Mucosa of gallbladder (tissue), 1 donor: ENCODE results near the gene TNS2. TPM values are rescaled to one million over a fixed set of nuclear protein-coding genes. Genes with fewer than 3 reads are reported as not detected.
"Not testable (repeated sequence)": the region's sequence is repeated elsewhere in the genome, so short reads cannot be mapped to it uniquely, and the experiment has no call there.

Source experiments
- DNase-seq: peaks from one replicate; pipeline ENCODE4 v3.0.0-alpha.2; 2020; ENCODE audit warnings: low spot score
- total RNA-seq: library from RNA; stranded (reverse); gene quantifications from one replicate; pipeline ENCODE4 v1.2.1, GENCODE V29; 2021
- donor health status: DM: no; HTN: no; CAD: no.

Gene TNS2
- total RNA-seq, 1 donor from 2014 or later: 124 TPM

DNA sequence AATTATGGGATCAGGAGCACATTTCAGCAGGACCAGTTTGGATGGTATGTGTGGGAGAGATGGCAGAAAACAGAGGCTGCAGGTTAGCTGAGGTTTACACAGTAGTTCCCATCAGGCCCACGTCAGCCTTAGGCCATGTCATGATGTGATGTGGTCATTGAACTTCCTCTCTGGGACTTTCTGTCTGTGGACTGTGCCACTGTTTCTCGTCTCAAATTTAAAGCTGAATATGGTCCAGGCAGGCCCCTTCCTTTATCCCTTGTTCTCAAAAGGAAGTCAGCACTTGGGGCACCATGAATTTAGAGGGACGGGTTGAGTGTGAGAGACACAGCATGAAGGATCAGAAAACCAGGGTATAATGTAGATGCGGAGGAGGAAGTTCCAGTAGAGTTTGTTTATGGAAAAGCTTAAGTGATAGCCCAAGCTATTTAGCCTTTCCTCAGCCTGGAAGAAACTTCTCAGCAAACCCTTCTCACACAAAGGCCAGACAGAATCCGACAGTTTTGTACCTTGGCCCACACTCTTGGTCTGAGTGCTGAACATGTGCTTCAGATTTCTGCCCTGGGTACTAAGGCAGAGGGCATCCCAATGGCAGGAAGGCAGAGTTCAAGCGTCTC lies 44.0 kb downstream of the TNS2 start:
- no peak for DNase-seq

DNA sequence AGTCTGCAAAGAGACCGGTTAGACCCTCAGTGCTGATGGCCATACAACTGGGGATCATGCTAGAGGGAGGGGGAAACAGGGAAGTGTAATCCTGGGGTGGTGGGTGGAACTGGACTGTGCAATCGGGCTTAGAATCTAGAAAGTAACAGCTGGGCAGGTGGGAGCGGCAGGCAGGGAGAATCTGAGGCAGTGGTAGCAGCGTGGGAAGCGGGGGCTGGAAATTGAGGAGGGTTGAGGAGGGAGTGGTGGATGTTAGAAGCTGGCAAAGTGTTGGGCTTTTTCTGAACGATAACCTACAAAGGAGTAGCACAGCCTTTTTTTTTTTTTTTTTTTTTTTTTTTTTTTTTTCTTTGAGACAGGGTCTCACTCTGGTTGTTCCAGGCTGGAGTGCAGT lies 44.5 kb downstream of the TNS2 start:
- DNase-seq: no peak

DNA sequence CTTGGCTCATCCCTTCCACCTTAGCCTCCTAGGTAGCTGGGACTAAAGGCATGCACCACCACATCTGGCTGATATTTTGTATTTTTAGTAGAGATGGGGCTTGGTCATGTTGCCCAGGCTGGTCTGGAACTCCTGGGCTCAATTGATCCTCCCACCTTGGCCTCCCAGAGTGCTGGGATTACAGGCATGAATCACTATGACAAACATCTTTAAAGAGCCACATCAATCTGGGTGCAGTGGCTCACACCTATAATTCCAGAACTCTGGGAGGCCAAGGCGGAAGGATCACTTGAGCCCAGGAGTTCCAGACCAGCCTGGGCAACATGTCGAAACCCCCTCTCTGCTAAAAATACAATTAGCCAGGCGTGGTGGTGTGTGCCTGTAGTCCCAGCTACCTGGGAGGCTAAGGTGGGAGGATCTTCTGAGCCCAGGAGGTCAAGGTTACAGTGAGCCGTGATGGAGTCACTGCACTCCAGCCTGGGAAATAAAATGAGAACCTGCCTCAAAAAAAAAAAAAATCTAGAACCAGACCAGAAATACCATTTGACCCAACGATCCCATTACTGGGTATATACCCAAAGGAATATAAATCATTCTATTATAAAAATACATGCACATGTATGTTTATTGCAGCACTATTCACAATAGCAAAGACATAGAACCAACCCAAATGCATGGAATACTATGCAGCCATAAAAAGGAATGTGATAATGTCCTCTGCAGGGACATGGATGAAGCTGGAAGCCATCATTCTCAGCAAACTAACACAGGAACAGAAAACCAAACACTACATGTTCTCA lies 45.1 kb downstream of the TNS2 start:
- DNase-seq: not testable (repeated sequence)

DNA sequence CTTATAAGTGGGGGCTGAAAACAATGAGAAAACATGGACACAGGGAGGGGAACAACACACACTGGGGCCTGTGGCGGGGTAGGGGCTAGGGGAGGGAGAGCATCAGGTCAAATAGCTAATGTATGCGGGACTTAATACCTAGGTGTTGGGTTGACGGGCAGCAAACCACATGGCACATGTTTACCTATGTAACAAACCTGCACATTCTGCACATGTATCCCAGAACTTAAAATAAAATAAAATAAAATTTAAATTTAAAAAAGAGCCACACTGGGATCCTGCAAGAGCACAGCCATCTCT lies 45.7 kb downstream of the TNS2 start:
- not testable (repeated sequence) for DNase-seq

DNA sequence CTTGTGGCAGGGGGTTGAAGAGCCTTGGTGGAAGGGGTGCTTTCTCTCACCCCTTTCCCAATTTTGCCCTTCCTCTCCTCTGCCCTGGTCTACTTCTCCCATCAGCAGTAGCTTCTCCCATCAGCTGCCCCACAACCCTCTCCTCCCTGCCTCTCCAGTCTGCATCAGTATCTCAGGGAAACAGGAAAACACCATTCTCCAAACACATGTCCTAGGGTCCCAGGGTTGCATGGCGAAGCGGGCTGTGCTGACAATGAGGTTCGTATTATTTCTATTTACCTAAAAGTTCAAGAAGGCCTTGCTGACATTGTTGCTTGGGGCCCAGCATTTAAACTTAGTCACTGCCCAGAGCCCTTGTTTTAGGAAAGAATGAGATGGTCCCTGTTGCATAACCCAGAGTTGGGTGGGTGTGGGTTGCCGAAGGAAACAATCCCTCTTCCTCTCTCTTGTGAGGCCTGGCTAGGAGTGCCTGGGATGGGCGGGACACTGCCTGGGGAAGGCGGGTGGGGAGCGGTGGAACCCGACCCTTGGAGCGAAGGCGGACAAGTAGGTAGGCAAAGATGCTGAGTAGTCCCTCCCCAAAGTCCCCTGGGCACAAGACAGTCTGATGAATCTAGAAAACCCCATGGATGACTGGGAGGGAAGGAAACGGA lies 46.4 kb downstream of the TNS2 start:
- DNase-seq: no peak

DNA sequence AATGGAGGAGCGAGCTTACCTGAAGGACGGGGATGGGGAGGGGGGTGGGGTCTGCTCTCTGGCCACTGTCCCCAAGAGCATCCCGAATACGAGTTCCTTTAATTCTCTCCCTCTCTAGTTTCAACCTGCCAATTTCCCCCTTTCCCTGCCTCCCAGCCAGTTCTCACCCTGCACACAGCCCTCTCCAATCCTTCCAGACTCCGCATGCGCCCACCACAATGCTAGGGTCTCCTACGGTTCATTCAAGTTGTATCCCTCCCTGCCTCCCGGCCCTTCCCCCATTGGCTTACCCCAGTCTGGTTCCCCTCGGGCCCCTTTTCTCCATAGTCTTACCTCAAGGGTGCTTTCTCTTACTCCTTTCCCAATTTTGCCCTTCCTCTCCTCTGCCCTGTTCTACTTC lies 46.9 kb downstream of the TNS2 start:
- DNase-seq: no peak

DNA sequence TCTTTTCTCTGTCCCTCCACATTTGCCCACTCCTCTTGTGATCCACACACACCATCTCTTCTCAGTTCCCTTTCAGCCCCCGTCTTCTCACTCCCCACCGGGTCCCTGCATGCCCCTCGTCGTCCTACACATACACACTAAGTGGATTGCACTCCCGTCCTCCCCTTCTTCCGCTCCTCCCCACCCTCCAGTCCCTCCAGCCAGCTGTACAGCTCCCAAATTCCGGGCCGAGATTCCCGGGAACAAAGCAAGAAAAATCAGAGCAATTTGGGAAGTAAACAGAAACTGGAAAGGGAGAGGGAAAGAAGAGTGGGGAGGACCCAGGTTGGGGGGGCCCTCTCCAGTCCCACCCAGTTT lies 47.3 kb downstream of the TNS2 start:
- no peak for DNase-seq

DNA sequence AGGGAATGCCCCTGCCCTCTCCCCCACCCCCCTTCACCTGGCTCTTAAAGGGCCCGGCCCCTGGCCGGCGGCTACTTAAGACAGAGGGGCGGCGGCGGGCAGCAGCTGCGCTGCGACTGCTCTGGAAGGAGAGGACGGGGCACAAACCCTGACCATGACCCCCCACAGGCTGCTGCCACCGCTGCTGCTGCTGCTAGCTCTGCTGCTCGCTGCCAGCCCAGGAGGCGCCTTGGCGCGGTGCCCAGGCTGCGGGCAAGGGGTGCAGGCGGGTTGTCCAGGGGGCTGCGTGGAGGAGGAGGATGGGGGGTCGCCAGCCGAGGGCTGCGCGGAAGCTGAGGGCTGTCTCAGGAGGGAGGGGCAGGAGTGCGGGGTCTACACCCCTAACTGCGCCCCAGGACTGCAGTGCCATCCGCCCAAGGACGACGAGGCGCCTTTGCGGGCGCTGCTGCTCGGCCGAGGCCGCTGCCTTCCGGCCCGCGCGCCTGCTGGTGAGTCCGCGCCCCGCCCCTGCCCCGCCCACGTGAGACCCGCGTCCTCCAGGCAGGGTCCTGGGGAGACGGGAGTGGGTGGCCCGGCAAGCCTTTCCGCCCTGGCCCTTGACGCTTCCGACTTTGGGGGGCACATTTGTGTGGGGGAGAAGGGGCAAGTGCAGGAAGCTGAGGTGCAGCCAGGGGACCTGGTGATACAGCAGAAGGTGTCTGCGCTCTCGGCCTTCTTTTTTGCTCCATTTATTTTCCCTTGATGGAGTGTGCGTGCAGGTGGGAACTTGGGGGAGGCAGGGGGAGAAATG lies 47.9 kb downstream of the TNS2 start, which contains the start of gene IGFBP6:
Gene IGFBP6, plus strand, starts transcription at position 104 of the 790 bp plus-strand sequence. Its CDS starts 51 bp downstream, at position 155.
- DNase-seq: no peak

DNA sequence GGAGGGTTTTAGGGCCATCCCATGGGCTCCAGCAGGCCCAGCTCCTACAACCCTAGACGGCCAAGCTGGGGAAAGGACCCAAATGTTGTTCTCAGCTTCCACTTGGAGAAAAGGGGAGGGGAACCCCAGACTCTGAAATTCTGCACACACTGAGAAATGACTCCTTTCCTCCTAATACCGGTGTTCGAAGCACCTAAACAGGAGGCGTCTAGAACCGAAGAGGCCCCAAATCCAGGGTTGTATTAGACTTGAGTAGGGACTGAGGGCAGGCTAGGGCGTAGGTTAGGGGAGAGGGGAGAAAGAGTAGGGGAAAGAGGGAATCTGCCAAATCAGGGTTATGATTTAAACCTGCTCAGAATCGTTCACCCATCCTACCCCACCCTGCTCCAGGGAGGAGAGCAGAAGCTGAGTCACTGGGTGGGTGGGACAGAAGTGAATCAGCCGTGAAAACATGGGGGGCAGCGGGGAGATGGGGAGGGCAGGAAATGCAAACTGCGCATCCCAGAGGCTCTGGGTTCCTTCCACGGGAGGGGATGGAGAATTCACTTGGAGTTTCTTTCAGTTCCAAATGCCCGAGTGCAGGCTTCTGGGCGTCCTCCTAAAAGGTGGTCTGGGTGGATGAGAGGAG lies 48.6 kb downstream of the TNS2 start:
- DNase-seq: no peak

DNA sequence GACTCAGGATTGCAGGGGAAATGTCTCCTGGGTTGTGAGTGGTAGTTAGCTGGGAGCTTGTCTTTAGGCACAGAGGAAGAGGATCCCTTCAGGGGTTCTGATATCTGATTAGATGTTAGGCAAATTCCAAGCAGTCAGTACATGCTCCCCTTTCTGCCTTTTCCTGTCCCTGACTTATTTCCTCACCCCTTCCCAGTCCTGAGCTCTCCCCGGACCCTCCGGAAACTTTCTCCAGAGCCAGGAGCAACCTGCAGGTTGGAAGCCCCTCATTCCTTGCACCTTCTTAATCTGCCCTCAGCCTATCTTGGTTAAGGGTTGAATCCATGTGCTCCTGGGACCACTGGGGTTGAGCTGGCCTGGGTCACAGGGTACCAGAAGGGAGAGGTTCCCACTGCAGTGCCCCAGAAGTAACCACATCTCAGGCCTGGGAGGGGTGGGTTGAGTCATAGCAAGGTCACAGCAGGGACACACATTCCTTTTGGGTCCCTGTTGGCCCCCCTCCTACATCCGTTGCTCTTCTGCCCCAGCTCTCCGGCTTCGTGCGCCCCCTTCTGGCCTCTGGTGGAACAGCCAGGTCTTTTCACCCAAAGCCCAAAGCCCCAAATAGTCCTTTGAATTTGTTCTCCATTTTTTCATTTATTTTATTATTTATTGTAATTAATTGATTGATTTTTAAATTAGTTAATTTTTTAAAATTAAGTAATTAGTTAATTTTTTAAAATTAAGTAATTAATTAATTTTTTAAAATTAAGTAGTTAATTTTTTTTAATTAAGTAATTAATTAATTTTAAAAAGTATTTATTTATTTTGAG lies 49.4 kb downstream of the TNS2 start:
- DNase-seq: peak; percentile 89

DNA sequence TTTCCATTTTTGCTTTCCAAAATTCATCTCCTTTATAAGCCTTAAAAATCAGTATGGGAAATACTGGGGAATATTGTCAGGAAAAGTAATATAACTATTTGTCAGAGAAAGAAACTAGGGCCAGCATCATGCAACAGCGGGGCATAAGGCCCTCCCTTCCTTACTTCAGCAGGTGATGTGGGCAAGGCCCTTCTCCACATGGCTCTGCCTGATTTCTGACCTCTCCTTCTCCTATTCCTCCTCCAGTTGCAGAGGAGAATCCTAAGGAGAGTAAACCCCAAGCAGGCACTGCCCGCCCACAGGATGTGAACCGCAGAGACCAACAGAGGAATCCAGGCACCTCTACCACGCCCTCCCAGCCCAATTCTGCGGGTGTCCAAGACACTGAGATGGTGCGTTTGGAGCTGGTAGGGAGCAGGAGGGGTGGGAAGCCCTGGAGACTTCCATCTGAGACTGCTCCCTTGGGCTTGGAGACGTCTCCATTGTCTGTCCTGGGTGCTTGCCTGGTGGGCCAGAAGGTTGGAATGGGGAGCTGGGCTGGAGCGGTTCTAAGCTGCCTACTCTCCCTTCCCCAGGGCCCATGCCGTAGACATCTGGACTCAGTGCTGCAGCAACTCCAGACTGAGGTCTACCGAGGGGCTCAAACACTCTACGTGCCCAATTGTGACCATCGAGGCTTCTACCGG lies 50.7 kb downstream of the TNS2 start:
- DNase-seq: no peak

DNA sequence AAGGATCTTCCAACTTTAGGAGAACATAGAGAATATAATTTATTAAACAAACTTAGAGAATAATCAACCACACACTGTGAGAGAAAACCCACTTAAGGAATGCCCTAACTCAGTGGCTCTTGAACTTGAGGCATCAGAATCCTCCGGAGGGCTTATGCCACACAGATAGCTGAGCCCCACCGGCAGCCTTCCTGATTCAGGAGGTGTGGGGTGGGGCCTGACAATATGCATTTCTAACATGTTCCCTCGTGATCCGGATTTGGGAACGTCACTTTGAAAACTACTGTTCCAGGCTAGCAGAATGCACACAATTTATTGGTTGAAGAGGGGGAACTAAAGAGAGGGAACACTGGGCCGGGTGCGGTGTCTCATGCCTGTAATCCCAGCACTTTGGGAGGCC lies 51.4 kb downstream of the TNS2 start:
- DNase-seq: no peak

DNA sequence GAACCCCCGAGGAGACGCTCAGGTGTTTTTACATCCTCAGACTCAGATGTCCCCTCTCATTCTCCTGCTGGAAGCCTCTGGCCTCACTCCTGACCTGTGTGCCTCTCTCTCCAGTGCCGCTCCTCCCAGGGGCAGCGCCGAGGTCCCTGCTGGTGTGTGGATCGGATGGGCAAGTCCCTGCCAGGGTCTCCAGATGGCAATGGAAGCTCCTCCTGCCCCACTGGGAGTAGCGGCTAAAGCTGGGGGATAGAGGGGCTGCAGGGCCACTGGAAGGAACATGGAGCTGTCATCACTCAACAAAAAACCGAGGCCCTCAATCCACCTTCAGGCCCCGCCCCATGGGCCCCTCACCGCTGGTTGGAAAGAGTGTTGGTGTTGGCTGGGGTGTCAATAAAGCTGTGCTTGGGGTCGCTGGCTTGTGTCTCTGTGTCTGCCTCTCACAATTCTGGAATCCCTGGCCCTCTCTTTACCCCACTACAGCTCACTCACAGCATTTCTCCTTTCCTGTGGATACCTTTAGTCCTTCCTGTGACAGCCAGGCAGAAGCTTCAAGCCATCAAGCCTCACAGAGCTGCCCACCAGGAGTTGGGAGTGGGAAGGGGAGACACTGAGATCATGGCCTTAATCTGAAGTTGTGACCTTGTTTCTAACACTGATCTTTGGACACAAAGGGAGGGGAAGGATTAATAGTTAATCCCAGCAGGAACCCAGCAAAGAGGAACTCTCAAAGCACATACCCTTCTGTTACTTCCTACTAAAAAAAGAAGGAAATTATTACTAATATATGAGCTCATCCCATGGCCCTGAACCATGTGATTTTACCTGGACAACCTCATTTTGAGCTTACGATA lies 52.3 kb downstream of the TNS2 start:
- no peak for DNase-seq

DNA sequence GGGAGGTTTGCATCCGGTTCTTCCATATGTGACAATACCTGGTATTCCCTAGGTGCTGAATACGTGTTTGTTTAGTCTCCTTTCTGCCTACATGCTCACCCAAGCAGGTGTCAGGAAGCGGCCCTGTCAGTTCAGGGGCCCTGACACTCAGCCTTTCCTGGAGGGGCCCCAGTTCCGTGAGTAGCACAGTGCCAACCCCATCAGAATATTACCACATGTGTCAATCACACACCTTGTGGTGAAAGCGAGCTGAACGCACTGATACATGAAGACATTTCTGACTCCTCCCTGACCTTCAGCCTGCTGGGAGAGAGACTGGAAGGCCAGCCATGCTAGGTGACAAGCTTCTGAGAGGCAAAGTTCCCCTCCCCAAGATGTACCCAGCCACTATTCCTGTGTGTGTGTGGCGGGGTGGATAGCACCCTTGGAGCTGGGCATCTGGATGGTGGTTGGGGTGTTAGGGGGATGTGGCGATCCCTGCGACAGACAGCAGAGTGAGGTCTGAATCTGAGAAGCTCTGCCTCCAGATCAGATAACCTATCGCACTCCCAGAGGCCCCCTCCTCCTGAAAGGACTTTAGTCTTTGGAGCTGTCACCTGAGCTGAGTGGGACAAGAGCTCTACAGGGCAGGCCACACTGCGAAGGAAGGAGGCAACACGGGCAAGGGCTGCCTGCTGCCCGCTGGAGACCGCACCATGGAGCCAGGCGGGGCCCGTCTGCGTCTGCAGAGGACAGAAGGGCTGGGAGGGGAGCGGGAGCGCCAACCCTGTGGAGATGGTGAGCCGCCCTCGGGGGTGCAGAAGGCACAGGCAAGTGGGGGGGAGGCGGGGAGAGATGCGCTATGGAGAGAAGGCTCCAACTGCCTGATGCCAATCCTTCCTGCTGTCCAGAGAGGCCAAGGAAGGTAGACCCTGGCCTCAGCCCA lies 53.3 kb downstream of the TNS2 start, which contains the start of gene SOAT2:
Gene SOAT2, plus strand, starts transcription at position 604 of the 925 bp plus-strand sequence. Its CDS starts 92 bp downstream, at position 696.
- no peak for DNase-seq

DNA sequence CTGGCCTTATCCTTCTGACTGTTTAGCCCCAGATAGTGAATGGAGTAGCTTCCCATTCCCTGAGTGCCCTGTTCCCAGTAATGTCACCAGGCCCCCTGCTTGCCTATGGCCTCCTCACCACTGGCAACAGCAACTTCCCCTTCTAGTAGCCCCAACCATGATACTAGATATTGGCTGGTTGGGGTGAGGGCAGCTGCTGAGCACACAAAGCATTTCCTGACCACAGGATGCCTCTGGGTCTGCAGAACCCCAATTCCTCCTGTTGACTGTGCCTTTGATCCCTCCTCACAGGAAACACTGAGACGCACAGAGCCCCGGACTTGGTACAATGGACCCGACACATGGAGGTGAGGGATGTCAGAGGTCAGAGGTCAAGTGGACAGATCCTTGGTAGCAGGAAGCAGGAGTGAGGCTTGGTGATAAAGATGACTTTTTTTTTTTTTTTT lies 54.0 kb downstream of the TNS2 start:
- DNase-seq: no peak

DNA sequence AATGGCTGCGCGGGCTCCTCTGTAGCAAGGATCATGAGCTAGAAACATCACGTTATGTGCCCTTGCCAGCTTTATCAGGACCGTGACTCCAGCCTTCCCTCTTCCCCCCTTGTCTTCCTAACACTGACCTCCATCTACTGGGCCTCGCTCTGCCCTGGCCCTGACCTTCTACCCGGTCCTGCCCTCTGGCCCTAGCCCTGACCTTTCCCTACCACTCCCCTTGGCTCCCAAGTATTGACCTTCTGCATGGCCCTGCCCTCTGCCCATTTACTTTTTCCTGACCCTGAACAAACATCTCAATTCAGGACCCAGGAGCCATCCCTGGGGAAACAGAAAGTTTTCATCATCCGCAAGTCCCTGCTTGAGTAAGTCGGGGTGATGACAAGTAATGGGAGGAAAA lies 55.4 kb downstream of the TNS2 start:
- no peak for DNase-seq

DNA sequence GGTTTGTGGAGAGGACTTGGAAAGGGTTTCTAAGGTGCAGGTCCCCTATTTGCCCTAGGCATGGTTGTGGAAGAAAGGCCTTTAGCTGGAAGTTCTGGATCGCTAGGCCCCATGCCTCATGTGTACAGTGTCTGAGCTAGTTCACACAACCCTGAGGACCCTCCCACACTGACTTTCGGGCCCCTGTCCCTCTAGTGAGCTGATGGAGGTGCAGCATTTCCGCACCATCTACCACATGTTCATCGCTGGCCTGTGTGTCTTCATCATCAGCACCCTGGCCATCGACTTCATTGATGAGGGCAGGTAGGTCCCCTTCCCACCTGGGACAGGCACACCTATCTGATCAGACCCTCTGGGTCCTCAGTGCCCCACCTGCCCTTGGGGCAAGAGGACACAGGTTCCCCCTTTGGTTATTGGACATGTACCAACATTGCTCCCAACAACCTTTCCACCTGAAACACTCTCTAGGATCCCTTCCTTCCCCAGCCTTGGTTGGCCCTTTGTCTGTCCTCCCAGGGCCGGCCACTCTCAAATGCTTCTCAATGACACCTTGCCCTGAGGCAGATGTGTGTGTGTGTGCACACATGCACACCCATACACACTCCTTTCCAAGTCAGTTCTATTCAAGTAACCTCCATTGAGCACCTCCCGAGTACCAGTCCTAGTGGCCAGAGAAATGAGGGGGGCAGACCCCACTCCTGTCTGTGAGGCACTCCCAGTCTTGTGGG lies 56.0 kb downstream of the TNS2 start:
- no peak for DNase-seq
